Measurements from ENCODE around the gene MARCHF9.

The MARCHF9 gene

DNA sequence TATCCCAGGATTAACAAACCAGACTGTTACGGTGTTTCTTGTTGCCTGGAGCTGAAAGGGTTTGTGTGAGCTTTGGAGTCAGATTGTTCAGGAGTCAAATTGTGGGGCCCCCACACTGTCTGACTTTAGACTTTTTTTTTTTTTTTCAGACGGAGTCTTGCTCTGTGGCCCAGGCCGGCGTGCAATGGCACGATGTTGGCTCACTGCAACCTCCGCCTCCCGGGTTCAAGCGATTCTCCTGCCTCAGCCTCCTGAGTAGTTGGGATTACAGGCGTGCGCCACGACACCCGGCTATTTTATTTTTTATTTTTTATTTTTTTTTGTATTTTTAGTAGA, 28.5 kb downstream of the MARCHF9 start:
- no peaks in the 10 kb centered on the region for H3K9me3 Mint-ChIP-seq
- DNase-seq (ENCODE audit: low spot score in 2 of 2), result no peak
- H3K27ac Mint-ChIP-seq, result peak overlapping the region; percentile 95
- ATAC-seq (ENCODE audit: low read depth), result no peak
- no peaks in the 10 kb centered on the region for H3K27me3 Mint-ChIP-seq
- H3K4me1 Mint-ChIP-seq, result peaks cover 20% of the 10 kb centered on the region
- H3K36me3 Mint-ChIP-seq, result peaks cover 7% of the 10 kb centered on the region
- H3K4me3 Mint-ChIP-seq, result peak overlapping the region; percentile 99

DNA sequence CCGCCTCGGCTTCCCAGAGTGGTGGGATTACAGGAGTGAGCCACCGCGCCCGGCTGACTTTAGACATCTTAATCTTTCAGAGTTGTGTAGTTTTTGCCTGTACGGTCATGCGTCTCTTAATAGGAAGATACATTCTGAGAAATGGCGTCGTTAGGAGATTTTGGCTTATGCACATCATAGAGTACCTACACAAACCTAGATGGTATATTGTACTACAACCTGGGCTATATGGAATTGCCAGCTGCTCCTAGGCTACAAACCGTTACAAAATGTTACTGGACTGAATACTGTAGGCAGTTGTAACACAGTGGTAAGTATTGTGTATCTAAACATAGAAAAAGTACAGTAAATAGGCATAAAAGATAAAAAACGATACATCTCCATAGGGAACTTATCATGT, 29.0 kb downstream of the MARCHF9 start:
- Mint-ChIP-seq H3K27me3 (no peaks in the 10 kb centered on the region), H3K9me3 (no peaks in the 10 kb centered on the region), H3K27ac (no peak overlapping the region), H3K4me1 (peaks cover 20% of the 10 kb centered on the region), H3K36me3 (peaks cover 7% of the 10 kb centered on the region), H3K4me3 (peak overlapping the region; percentile 73)
- no peak for DNase-seq (ENCODE audit: low spot score in 2 of 2)
- no peak for ATAC-seq (ENCODE audit: low read depth)

DNA sequence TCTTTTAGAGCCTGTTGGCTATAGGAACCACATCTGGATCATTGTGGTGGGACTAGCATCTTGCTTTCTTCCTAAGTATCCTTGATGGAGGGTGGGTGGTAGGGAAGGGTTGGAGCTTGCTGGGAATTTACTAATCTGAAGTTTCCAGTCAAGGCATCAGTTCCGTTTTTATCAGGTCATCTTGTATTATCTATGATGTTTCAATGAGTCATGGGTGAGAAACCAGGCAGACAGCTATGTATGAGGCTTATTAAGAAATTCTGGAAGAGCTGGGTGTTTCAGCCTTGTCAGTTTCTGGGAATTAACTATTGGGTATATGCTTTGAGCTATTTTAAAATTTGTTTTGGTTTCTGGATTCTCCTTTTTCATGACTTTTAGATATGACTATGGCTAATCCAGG, 39.0 kb downstream of the MARCHF9 start:
- Mint-ChIP-seq H3K36me3 (peaks cover 22% of the 10 kb centered on the region), H3K4me1 (no peaks in the 10 kb centered on the region), H3K27ac (no peak overlapping the region), H3K27me3 (no peaks in the 10 kb centered on the region), H3K4me3 (no peak overlapping the region), H3K9me3 (no peaks in the 10 kb centered on the region)
- ATAC-seq (ENCODE audit: low read depth) (no peak), DNase-seq (ENCODE audit: low spot score in 2 of 2) (no peak)

DNA sequence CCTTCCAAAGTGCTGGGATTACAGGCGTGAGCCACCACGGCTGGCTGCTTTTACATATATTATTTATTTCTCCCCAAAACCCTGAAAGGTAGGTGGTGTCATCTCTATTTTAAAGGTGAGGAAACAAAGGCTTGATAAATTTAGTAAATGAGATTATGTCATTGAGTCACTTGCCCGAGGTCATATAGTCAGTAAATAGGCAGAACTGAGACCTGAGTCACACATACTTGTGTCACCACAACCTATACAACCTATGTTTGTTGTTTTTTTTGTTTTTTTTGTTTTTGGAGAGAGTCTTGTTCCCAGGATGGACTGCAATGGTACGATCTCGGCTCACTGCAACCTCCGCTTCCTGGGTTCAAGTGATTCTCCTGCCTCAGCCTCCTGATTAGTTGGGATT, 40.5 kb downstream of the MARCHF9 start:
- DNase-seq (ENCODE audit: low spot score in 2 of 2) (no peak), ATAC-seq (ENCODE audit: low read depth) (no peak)
- H3K27ac Mint-ChIP-seq, result no peak overlapping the region
- H3K36me3 Mint-ChIP-seq, result peaks cover 22% of the 10 kb centered on the region
- no peaks in the 10 kb centered on the region for H3K27me3 Mint-ChIP-seq
- H3K9me3 Mint-ChIP-seq, result no peaks in the 10 kb centered on the region
- no peak overlapping the region for H3K4me3 Mint-ChIP-seq
- H3K4me1 Mint-ChIP-seq, result no peaks in the 10 kb centered on the region

DNA sequence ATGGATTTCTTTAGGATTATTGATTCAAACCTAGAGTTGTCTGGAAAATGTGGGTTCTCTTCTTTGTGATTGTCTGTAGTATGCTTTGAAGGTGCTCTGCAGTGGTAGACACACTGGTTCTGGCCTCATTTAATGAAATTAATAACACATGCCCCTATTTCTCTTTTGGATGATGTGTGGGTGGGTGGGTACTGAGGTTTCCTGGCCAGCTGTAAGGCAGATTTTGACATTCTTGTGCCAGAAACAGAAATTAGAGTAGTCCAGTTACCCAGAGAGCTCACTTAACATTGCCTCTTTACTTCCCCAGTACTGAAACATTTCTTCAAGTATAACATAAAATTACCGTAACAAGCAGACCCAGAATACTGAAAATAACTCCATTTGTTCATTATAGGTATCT, 42.1 kb downstream of the MARCHF9 start:
- H3K27ac Mint-ChIP-seq, result no peak overlapping the region
- no peak overlapping the region for H3K4me3 Mint-ChIP-seq
- no peaks in the 10 kb centered on the region for H3K9me3 Mint-ChIP-seq
- no peak for DNase-seq (ENCODE audit: low spot score in 2 of 2)
- H3K36me3 Mint-ChIP-seq, result peaks cover 24% of the 10 kb centered on the region
- no peaks in the 10 kb centered on the region for H3K27me3 Mint-ChIP-seq
- no peak for ATAC-seq (ENCODE audit: low read depth)
- no peaks in the 10 kb centered on the region for H3K4me1 Mint-ChIP-seq

DNA sequence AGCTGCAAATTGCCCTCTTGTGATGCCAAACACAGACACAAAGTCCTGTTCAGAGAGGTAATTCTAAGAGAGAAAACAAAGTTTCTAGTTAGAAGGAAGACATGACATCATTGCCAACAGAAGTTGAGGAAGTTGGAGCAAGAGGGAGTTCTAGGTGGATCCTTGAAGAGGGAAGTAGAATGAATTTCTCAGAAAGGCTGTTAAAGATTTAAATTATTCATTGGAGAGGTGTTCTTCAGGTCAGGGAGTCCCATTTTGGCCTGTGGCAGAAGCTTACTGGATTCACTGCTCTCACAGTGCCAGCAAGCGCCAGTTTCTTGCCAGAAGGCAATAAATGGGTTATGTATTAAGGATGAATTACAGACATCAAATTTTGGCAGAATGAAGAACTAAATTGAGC, 43.0 kb downstream of the MARCHF9 start:
- H3K4me1 Mint-ChIP-seq, result no peaks in the 10 kb centered on the region
- DNase-seq (ENCODE audit: low spot score in 2 of 2), result no peak
- no peaks in the 10 kb centered on the region for H3K27me3 Mint-ChIP-seq
- no peaks in the 10 kb centered on the region for H3K9me3 Mint-ChIP-seq
- H3K4me3 Mint-ChIP-seq, result no peak overlapping the region
- peak overlapping the region; percentile 37 for H3K27ac Mint-ChIP-seq
- peaks cover 20% of the 10 kb centered on the region for H3K36me3 Mint-ChIP-seq
- ATAC-seq (ENCODE audit: low read depth), result no peak

DNA sequence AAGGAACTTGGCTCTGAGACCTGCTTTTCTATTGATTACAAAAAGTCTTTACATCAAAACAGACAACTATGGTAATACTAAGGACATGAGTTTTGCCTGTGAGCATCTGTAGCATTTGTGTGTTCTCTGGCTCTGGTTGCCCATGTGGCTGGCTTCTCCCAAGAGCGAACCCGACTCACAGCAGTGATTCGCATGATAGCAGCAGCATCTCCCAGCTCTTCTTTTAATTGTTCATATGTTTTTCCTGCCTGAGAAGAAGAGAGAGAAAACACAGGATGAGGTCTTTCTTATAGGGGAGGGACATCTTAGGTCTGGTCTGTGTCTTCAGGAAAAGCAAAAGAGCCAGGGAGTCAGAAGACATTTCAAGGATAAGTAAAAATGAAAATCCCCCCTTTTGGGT, 46.1 kb downstream of the MARCHF9 start:
- H3K9me3 Mint-ChIP-seq, result no peaks in the 10 kb centered on the region
- DNase-seq (ENCODE audit: low spot score in 2 of 2) (no peak), ATAC-seq (ENCODE audit: low read depth) (no peak)
- no peak overlapping the region for H3K4me3 Mint-ChIP-seq
- H3K4me1 Mint-ChIP-seq, result no peaks in the 10 kb centered on the region
- no peak overlapping the region for H3K27ac Mint-ChIP-seq
- H3K27me3 Mint-ChIP-seq, result no peaks in the 10 kb centered on the region
- peaks cover 13% of the 10 kb centered on the region for H3K36me3 Mint-ChIP-seq

DNA sequence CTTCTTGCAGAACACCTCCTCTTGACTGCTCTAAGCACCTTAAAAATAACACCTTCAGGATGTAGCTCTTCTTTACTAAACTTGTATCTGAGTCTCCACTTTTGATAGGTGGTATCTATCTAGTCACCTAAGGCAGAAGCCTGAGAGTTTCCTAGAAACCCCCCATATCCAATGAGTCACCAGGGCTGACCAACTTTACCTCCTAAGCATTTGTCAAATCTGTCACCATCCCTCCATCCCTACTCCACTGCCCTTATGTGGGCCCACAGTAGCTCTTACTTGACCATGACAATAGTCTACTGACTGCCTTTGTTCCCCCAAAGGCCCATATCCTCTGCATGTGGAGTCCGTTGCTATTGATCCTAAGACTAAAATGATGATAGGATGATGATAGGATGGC, 47.7 kb downstream of the MARCHF9 start:
- Mint-ChIP-seq H3K36me3 (peaks cover 9% of the 10 kb centered on the region), H3K4me1 (no peaks in the 10 kb centered on the region), H3K9me3 (no peaks in the 10 kb centered on the region), H3K4me3 (no peak overlapping the region), H3K27me3 (no peaks in the 10 kb centered on the region), H3K27ac (no peak overlapping the region)
- DNase-seq (ENCODE audit: low spot score in 2 of 2) (no peak), ATAC-seq (ENCODE audit: low read depth) (no peak)

DNA sequence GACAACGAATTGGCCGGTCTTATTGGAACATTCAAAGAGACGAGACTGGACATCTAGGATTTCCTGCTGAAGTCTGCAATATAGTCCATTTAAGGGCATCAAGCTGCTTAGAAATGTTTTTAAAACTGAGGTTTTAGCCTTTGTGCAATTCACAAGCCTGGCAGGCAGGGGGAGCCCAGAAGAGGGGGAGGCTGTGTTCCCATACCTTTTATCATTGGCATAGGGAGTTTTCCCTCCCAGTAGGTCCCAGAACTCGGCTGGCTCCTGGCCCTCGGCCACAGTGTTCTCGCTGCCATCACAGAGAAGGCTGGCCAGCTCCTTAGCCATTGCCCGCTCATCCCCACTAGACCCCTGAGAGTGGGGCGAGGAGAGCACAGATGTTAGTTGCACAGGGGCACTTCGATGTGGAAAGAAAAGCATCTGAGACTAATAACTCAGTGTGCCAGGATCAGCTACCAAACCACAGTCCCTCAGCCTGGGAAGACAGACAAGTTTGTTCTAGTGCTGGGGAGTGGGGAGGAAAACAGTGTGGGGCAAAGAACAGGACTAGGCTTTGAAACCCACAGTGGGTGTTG, 48.5 kb downstream of the MARCHF9 start:
- no peak overlapping the region for H3K4me3 Mint-ChIP-seq
- H3K9me3 Mint-ChIP-seq, result no peaks in the 10 kb centered on the region
- ATAC-seq (ENCODE audit: low read depth) (no peak), DNase-seq (ENCODE audit: low spot score in 2 of 2) (peak; percentile 16 to 19)
- no peaks in the 10 kb centered on the region for H3K27me3 Mint-ChIP-seq
- no peaks in the 10 kb centered on the region for H3K4me1 Mint-ChIP-seq
- no peak overlapping the region for H3K27ac Mint-ChIP-seq
- peaks cover 6% of the 10 kb centered on the region for H3K36me3 Mint-ChIP-seq

DNA sequence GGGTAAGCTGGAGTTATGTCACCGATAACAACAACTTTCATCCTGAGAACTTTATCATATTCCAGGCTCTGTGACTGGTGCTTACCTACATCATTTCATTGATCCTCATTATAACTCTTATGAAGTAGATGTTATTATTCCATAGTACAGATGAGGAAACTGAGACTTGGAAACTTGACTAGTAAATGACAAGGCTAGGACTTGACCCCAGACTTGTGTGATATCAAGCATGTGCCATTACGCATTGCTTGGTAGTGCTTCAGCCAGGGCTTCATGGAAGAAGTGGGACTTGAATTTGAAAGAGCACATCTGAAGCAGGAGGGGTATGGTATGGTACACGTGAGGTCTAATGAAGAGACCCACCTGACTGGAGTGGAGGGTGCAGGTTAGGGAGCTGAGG, 51.8 kb downstream of the MARCHF9 start:
- H3K9me3 Mint-ChIP-seq, result no peaks in the 10 kb centered on the region
- H3K4me3 Mint-ChIP-seq, result no peak overlapping the region
- no peaks in the 10 kb centered on the region for H3K27me3 Mint-ChIP-seq
- H3K4me1 Mint-ChIP-seq, result no peaks in the 10 kb centered on the region
- no peak for DNase-seq (ENCODE audit: low spot score in 2 of 2)
- no peak overlapping the region for H3K27ac Mint-ChIP-seq
- no peak for ATAC-seq (ENCODE audit: low read depth)
- H3K36me3 Mint-ChIP-seq, result no peaks in the 10 kb centered on the region

DNA sequence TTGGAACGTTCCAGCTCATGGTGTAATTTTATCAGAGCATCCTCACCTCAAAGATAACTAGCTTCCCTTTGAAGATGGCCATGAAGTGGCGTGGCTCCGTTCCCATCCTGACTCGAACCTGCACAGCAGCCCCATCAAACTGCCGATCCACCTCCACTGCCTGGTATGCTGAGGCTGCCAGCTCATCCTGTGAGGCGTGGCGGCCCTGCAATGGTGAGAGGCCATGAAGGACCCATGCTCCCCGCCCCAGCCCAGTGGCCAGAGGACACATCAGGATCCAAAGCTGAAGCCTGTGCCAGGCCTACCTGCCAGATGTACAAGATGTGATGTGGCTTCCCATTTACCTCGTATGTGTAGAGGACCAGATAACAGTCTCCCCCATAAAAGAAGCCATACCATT, 52.4 kb downstream of the MARCHF9 start:
- Mint-ChIP-seq H3K36me3 (no peaks in the 10 kb centered on the region), H3K27ac (no peak overlapping the region), H3K9me3 (no peaks in the 10 kb centered on the region), H3K4me3 (no peak overlapping the region), H3K27me3 (no peaks in the 10 kb centered on the region), H3K4me1 (no peaks in the 10 kb centered on the region)
- no peak for ATAC-seq (ENCODE audit: low read depth)
- DNase-seq (ENCODE audit: low spot score in 2 of 2), result no peak

DNA sequence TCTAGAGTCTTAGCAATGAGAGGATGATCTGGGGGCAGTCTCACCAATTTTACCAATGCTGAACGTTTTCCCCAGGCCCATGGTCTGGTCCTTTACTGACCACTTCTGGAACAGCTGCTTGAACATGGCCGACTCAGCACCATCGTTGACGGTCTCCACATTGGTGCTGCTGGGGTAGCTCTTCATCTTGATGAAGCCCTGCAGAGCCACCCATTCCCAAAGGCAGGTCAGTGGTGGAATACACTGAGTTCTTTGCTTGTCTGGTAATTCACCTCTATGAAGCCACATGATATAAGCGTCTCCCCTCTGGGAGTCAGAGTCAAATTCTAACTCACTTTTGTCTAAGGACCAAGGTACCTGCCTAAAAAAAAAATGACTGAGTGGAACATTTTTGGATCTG, 53.4 kb downstream of the MARCHF9 start:
- Mint-ChIP-seq H3K27me3 (no peaks in the 10 kb centered on the region), H3K36me3 (peaks cover 1% of the 10 kb centered on the region), H3K4me1 (no peaks in the 10 kb centered on the region), H3K9me3 (no peaks in the 10 kb centered on the region), H3K27ac (no peak overlapping the region), H3K4me3 (no peak overlapping the region)
- DNase-seq (ENCODE audit: low spot score in 2 of 2) (no peak), ATAC-seq (ENCODE audit: low read depth) (no peak)

DNA sequence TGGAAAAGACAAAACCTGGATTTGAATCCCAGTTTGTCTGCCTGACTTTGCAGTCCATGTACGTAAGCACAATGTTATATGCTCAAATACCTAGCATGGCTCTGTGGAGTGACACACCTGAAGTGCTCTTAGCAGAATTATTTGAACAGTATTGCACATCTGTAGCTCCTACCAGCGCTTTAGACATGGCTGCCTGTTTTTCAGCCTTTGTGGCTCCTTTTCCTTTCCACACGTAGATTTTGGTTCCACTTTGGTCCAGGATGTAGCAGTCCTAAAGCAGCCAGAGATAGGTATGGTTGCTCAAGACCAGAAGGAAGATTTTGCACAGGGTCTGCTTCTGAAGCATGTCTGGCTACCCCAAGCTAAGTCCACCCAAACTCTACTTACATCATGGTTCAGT, 54.5 kb downstream of the MARCHF9 start:
- Mint-ChIP-seq H3K27ac (no peak overlapping the region), H3K4me3 (no peak overlapping the region), H3K4me1 (no peaks in the 10 kb centered on the region), H3K36me3 (peaks cover 1% of the 10 kb centered on the region), H3K27me3 (no peaks in the 10 kb centered on the region), H3K9me3 (no peaks in the 10 kb centered on the region)
- DNase-seq (ENCODE audit: low spot score in 2 of 2) (no peak), ATAC-seq (ENCODE audit: low read depth) (no peak)

Data from memory B cell (primary cell).